GM10266 (cell line): Measurements from ENCODE around the gene GPR158.

Experiments used
- DNase-seq: peaks from one replicate; pipeline ENCODE4 v3.0.0; 2012; ENCODE audit errors: extremely low spot score
- TF ChIP-seq, protein P1 (sequence below): IDR thresholded peaks from 2 replicates; pipeline ENCODE4 v1.5.1; 2012; ENCODE audit warnings: mild to moderate bottlenecking, low read depth; ENCODE audit not compliant: control insufficient read depth, insufficient read depth; ENCODE audit errors: missing control alignments

GPR158 gene

DNA sequence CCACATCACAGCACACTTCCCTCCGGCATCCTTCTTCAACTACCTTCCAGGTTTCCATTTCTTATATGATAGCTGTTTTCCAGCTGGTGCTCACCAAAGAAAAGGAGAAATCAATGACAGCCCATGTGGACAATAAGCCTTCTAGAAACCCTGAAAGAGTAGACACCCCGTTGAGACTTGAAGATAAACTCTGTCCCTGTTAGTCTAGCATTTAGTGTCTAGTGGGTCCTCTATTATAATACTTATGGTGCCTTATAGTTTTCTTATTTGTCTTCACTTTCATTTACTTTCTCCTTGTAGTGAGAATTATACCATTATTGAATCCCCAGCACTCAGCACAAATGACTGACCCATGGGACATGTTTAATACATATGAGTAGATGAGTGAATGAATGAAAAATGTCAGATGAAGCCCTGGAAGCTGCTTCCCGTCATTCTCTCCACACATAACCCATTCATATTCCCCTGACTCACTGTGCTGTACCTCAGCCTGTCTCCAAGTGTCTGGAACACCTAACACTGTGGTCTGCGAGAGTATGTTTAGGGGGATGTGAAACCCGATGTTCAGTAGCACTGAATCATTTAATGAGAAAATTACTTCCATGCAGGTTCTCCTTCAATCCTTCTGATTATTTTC, 377.6 kb downstream of the GPR158 start:
- DNase-seq: no peak
- TF ChIP-seq, protein P1, sequence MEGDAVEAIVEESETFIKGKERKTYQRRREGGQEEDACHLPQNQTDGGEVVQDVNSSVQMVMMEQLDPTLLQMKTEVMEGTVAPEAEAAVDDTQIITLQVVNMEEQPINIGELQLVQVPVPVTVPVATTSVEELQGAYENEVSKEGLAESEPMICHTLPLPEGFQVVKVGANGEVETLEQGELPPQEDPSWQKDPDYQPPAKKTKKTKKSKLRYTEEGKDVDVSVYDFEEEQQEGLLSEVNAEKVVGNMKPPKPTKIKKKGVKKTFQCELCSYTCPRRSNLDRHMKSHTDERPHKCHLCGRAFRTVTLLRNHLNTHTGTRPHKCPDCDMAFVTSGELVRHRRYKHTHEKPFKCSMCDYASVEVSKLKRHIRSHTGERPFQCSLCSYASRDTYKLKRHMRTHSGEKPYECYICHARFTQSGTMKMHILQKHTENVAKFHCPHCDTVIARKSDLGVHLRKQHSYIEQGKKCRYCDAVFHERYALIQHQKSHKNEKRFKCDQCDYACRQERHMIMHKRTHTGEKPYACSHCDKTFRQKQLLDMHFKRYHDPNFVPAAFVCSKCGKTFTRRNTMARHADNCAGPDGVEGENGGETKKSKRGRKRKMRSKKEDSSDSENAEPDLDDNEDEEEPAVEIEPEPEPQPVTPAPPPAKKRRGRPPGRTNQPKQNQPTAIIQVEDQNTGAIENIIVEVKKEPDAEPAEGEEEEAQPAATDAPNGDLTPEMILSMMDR: no peak

DNA sequence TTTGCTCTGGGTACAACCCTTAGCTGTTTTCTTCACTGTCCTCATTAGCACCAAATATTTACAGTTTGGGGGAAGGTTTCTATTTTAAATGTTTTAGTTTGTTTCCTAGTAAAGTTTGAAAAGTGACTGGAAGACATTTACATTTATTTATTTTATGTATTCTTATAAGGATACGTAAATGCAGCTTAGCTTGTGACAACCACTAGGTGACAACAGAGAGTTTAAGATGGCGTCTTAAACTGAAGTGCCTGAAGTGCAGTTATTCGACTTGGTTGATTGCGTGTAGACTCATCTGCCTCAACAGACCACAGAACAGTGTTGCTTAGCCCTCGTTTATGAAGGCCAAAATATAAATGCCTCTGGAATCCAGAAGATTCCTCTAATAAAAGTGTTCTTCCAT, 381.1 kb downstream of the GPR158 start:
- TF ChIP-seq, protein P1: no peak
- no peak for DNase-seq

DNA sequence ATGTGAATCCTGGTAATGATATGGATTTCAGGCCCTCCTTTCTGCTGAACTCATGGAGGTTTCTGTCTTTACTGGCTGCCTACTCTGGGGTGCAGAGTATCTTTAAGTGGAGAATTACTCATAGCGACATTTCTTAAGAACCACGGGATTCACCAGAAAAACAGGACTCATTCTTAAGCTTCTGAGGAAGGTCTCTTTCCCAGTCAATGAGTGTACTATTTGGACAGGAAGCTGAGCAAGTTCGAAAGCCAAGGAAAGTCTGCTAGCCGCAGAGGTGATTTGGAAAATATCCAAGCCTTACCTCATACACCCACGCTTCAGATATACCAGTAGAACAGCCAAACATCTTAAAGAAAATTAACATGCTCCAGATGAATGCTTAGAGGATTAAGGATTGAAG, 381.7 kb downstream of the GPR158 start:
- TF ChIP-seq, protein P1: no peak
- no peak for DNase-seq

DNA sequence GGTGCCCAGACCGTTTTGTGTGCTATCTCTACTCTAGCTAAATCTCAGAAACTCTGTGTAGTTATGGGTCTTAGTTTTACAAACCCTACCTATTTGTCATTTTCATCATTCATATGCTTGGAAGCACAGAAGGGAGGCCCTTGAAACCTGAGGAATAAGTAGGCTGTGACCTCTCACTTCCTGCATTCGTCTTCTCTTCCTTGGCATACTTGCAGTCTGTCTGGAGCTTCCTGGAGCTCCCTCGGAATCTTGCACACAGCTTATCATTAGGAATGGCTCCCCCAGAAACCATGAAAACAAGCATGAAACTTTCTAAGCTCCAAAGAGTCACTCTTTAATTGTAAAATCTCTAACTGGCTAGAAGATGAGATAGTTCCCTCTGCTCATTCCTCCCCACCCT, 382.3 kb downstream of the GPR158 start:
- TF ChIP-seq, protein P1: no peak
- no peak for DNase-seq

DNA sequence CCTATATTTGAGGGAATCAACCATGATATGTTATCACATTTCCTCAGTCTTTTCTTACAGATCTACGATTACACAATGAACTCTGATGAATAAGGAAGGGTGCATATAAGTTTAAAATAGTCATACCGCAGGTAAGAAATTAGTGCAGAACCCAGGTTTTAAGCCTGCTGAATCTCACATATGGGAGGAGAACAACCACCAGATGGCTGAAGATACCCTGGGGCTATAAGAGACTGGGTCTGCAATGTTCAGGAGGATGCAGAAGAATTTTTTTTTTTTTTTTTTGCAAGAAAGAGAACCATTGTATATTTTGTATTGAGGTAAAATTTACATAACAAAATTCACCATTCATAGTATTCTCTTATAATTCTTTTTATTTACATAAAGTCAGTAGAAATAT, 387.0 kb downstream of the GPR158 start:
- TF ChIP-seq, protein P1: no peak
- no peak for DNase-seq

DNA sequence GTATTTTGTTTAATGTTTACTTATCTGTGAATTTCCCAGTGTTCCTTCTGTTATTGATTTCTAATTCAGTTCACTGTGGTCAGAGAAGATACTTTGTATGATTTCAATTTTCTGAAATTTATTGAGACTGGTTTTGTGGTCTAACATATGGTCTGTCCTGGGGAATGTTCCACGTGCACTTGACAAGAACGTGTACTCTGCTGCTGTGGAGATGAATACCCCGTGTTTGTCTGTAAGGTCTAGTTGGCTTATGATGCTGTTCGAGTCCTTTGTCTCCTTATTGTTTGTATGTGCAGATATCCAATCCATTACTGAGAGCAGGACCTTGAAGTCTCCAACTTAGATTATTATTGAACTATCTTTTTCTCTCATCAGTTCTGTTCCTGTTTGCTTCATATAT, 387.7 kb downstream of the GPR158 start:
- DNase-seq: no peak
- TF ChIP-seq, protein P1: no peak

DNA sequence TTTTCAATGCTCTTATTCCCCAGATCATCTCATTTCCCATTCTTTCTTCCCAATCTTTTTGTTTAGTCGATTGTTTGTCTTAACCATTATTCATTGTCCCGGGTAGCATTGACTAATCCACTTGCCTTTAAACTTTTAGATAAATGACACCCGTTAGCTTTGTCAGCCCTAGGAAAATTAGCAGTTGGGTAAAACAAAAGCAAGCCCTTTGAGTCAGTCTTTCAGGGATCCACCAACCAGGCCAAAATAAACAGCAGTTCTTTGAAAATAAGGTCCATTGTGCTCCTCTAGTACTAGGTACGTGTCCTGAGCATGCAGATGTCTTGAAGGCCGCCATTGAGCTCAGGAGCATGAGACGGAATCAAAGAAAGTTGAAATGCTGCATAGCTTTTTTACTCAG, 389.6 kb downstream of the GPR158 start:
- TF ChIP-seq, protein P1: no peak
- DNase-seq: no peak
